GM19238 (cell line): ENCODE measurements around the gene LCE1B.

Experiments used
- DNase-seq: peaks from one replicate; pipeline ENCODE4 v3.0.0; 2011; ENCODE audit warnings: low spot score; ENCODE audit not compliant: insufficient read length

The LCE1B gene

GRCh38 chr1:152860129-152860528 is 48.4 kb downstream of the LCE1B start:
- no peak for DNase-seq

DNA sequence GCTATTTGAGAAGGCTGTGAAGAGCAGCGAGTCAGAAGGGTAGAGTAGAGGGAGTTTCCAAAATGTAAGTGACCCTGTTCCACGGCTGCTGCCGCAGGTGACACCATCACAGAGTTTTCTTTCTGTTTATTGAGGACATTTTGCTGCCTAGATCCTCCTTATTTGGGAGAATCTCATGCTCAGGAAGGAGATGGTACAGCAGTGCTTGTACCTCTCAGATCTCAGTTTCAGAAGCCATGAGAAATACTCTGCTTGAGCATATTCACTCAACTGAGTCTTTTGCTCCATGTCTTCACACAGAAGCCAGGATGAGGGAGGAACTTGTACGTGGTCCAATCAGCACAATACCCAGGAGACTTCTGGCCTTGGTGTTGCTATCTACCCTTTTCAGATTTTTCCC is 49.6 kb downstream of the LCE1B start:
- no peak for DNase-seq
